ENCODE results near the gene GSTT2.
"Not testable (repeated sequence)": the region's sequence is repeated elsewhere in the genome, so short reads cannot be mapped to it uniquely, and the experiment has no call there.

GSTT2 gene

DNA sequence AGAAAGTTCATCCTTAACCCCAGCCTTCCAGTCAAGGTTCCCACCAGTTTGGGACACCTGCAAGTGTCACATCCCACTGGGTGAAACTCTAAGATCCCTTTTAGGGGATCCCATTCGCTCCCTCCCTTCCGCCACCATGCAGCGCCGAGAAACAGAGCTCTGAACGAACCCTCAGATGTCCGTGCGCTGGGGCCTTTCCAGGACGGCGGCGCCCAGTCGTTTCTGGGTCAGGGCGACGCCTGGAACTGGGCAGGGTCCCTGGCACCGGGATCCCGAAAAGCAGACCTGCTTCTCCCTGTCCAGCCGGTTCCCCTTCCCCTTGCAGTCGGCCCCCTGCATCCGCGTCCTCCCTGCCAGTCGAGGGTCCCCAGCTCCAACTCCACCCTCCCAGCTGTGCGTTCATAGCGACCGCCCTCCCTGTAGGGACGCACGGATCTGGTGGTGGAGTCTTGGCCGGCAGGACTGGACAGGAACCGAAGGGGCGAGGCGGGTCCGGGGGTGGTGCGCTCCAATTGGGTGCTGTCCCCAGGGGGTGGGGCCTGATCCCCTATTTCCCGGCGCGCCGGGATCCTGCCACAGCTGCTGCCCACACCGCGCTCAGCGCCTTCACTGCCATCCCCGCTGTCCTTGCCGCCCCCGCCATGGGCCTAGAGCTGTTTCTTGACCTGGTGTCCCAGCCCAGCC lies at the start of gene GSTT2:
GSTT2 (plus strand) TSS at position 578 of the 684 bp plus-strand sequence.
- DNase-seq: not testable (repeated sequence)

DNA sequence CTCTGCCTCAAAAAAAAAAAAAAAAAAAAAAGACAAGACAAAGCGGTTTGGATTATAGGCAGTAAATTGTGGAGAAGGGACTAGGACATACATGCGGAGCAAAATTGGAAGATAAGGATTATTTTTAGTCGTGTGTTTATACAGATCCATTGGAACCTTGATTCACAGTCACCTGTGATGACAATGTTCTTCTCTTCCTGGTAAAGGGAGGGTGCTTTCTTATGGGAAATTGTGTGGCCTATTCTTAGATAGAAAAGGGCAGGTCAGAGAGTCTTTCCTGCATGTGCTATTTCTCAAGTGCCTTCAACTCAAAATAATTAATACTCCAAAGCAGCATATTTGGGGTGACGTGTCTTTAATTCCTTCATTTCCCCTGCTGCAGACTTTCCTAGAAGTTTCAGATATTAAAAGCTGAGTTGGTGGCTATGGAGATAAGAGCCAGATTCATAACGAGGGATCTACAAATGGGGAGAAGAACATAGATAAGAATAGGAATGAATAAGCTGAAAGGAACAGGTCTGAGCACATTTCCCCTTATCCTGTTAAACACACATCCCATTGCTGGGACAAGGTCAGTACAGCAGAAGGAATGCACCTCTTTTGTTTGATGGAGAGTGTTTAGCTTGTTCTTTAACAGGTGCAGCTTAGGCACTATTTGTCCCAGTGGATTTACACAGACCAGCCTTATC lies 41.5 kb upstream of the GSTT2 start:
- DNase-seq: no peak

DNA sequence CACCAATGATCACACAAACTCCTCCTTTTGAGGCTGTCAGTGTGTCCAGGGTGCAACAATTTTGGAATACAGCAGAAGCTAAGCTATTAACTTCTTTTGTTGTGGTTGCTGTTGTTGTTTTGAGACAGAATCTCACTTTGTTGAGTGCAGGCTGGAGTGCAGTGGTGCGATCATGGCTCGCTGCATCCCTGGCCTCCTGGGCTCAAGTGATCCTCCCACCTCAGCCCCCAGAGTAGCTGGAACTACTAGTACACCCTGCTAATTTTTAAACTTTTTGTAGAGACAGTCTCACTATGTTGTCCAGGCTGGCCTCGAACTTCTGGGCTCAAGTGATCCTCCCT lies 40.9 kb upstream of the GSTT2 start:
- no peak for DNase-seq

DNA sequence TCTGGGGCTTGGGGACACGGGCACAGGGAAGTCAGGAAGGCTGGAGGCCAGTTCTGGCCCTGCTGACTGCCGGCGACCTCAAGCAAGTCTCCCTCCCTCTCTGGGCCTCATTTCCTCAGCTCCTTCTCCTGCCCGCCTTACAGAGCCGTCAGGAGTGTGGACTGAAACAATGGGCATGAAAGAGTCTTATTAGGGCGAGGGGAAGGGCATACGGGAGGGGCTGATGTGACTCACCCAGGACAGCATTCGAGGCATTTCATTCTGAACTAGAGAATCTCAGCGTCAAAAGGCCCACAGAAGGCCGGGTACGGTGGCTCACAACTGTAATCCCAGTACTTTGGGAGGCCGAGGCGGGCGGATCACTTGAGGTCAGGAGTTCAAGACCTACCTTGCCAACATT lies 39.8 kb upstream of the GSTT2 start:
- DNase-seq: not testable (repeated sequence)

DNA sequence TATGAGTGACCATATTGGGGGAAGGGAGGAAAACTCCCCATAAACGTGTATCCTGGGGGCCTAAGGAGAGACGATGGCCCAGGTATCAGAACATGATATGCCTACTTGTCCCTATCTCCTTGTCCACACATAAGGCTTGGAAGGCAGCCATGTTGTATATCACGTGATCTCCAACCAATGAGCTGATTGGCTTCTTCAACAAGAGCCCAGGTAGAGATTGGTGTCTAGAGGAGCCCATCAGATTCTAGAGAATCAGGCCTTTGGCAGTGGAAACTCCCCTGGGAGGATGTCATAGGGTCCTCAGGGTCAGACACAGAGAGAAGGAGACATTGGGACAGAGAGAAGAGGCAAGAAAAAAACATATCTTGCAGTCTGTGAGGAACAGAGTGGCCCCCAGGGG lies 32.5 kb upstream of the GSTT2 start:
- DNase-seq: not testable (repeated sequence)

DNA sequence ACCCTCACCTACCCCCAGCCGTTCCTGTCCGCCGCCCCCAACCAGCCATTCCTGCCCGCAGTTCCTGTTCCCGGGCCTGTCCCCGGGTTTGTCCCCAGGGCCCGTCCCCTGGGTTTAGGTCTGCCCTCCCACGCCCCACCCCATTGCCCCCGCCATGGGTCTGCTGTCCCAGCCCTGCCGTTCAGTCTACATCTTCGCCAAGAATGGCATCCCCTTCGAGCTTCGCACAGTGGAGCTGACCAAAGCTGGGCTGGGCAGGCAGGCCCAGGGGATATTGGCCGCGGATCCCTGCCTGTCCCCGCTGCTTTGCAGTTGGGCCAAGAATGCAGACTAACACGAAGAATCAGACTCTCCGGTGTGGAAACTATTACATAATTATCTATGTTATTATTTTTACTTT lies 30.2 kb upstream of the GSTT2 start:
- not testable (repeated sequence) for DNase-seq

DNA sequence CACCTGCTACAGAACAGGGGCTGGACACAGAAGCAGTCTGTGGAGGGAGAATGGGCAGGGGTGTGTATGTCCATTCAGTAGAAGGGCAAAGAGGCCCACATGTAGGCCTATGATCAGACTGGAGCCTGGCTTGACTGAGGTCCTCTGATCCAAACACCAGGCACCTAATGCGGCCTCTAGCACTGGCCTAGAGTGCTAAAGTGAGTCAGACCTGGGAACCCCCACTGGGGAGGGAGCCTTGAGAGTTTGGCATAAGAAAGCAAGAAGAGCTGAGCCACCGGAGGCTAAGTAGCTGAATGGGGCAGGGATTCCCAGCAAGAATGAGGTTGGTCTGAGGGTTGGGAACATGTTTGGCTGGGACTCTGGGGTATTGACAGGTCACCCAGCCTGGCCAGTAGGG lies 28.6 kb upstream of the GSTT2 start:
- not testable (repeated sequence) for DNase-seq

DNA sequence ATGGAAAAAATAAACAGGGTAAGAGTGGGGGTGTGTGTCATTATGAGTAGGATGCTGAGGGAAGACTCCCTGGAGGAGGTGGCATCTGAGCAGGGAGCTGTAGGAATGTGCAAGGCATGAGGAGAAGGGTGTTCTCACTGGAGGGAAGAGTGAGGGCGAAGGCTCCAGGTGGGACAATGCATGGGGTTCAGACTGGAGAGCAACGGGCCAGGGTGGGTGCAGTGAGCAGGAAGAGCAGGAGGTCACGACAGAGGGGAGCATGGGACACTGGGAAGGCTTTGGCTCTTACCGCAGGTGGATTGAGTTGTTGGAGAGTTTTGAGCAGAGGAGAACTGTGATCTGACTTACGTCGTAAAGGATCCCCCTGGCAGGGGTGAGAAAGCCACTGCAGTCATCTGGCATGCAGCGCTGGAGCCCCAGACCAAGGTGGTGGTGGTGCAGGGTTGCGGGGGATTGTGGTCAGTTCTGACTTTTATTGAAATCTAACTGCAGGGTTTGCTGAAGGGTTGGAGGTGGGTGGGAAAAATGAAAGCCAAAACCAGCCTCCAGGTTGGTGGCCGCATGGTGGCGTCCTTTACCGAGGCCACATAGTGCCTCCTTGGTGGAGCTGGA lies 27.0 kb upstream of the GSTT2 start:
- not testable (repeated sequence) for DNase-seq

DNA sequence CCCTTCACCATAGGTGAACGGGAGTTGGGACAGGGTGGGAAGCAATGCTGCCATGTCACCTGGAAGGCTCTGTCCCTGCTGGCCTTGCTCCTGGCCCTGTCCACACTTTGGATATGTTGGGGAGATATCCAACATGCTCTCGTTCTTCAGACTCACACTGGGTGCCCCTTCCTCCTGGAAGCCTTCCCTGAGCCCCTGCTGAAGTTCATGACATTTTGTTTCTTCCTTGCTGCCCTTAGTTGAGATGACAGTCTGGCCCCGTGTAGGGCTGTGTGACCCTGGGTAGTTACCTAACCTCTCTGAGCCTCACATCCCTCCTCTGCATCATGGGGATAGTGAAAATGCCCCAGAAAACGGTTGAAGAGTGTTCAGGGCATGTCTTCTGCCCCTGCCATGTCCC lies 26.4 kb upstream of the GSTT2 start:
- DNase-seq: not testable (repeated sequence)

DNA sequence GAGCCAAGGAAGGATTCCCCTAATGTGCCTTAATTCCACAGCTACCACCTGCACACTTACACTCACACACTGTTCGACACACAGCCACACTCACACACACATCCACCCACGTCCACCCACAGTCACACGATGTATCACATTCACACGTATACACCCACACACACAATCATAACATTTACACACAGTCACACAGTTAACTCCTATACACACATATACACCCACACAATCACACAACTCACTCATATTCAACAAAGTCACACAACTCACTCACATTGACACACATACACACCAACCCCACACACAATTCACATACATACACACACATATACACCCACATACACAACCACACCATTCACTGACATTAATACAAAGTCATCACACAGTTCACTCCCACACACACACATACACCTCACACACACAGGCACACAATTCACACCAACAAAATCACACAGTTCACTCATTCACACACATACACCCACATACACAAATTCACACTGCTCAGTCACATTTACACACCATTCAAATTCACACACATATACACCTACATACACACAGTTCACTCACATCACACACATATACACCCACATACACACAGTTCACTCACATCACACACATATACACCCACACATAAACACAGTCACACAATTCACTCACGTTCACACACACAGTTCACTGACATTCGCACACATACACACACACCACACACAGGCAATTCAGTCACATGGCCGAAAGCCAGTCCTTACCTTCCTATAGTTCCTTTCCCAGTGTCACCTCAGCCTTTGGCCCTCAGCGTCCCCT lies 25.5 kb upstream of the GSTT2 start:
- not testable (repeated sequence) for DNase-seq

DNA sequence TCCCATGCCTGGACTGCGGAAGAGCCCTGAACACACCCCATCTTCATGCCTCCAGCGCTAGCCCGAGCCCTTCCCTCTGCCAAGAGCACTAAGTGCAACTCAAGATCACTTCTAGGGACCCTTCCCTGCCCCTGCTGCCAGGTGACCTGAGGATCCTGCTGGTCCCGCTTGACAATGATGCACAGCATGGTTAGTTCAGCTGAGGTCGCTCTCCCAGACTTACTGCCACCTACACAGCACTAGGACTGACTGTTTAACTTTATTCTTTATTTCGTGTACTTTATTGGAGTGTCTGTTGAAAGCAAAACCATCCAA lies 25.0 kb upstream of the GSTT2 start:
- not testable (repeated sequence) for DNase-seq

DNA sequence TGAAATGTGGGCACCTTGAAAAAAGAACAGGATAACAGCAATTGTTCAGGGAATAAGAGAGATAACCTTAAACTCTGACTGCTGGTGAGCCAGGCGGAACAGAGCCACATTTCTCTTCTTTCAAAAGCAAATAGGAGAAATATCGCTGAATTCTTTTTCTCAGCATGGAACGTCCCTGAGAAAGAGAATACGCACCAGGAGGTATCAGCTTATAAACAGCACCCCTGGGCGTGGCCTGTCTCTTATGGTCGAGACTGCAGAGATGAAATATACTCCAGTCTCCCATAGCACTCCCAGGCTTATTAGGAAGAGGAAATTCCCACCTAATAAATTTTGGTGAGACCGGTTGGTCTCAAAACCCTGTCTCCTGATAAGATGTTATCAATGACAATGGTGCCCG lies 24.0 kb upstream of the GSTT2 start:
- DNase-seq: not testable (repeated sequence)

DNA sequence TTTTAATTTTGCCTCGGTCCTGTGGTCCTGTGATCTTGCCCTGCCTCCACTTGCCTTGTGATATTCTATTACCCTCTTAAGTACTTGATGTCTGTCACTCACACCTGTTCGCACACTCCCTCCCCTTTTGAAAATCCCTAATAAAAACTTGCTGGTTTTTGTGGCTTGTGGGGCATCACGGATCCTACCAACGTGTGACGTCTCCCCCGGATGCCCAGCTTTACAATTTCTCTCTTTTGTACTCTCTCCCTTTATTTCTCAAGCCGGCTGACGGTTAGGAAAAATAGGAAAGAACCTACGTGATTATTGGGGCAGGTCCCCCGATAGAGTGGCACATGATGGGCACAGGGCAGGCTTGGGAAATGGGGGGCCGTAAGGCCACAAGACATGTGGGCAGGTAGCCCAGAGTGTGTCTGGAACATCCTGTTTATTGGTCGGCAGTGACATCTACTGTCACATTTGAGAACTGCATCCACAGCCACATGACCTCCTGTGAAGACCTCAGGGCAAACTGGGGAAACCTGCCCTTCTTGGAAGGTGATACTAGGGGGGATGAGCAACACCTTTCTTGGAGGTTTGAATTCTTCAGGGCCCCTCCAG lies 23.5 kb upstream of the GSTT2 start:
- peak; percentile 80 for DNase-seq

DNA sequence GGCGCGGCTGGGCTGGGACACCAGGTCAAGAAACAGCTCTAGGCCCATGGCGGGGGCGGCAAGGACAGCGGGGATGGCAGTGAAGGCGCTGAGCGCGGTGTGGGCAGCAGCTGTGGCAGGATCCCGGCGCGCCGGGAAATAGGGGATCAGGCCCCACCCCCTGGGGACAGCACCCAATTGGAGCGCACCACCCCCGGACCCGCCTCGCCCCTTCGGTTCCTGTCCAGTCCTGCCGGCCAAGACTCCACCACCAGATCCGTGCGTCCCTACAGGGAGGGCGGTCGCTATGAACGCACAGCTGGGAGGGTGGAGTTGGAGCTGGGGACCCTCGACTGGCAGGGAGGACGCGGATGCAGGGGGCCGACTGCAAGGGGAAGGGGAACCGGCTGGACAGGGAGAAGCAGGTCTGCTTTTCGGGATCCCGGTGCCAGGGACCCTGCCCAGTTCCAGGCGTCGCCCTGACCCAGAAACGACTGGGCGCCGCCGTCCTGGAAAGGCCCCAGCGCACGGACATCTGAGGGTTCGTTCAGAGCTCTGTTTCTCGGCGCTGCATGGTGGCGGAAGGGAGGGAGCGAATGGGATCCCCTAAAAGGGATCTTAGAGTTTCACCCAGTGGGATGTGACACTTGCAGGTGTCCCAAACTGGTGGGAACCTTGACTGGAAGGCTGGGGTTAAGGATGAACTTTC lies 18.7 kb upstream of the GSTT2 start, which contains the start of gene GSTT2B:
GSTT2B (minus strand) TSS at position 112 of the 688 bp plus-strand sequence; CDS start at position 48, 64 bp downstream.
- not testable (repeated sequence) for DNase-seq

DNA sequence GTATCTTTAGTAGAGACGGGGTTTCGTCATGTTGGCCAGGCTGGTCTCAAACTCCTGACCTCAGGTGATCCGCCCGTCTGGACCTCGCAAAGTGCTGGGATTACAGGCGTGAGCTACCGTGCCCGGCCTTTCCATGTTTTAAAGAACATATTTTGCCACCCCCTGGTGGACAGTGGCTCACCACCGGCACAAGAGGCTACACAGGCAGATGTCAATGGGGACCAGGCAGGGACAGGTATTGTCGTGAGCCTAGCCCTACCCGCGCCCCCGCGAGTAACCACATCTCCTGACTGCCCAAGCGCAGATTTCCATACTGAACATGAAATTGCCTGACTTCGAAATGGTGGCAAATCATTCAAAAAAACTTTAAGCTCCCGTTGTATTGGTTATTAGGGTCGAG lies 13.8 kb upstream of the GSTT2 start:
- DNase-seq: not testable (repeated sequence)

DNA sequence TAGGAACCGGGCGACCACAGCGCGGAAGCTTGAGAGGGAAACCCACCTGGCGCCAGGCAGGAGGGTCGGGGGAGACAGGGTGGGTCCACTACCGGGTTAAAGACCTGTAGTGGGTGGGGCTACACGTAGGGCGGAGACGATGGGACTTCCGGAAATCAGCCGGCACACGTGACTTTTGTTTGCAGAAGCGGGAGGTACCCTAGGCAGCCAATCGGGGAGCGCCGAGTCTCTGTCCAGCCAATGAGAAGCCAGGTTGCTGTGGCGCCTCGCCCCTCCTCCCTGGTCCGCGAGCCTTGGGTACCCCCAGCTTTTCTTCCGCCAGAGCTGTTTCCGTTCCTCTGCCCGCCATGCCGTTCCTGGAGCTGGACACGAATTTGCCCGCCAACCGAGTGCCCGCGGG lies 13.4 kb upstream of the GSTT2 start, which contains the start of gene DDTL:
DDTL (plus strand) TSS at position 321 of the 400 bp plus-strand sequence; CDS start at position 348, 27 bp downstream.
- DNase-seq: not testable (repeated sequence)

DNA sequence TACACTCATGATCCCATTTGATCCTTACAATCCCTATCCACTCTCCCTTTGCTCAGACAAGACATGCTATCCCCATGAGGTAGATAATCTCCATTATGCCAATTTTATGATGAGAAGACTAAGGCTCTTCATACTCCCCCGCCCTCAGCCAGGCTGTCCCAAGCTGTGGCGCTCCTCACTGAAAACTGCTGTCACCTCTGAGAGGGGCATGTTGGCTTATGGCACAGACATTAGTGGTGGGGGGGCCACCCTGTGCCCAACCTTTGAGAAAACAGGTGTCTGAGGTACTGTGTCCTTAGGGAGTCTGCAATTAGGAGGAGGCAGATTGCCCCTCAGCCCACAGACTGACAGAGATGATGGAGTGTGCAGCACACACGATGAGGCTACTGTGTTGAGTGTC lies 10.9 kb upstream of the GSTT2 start:
- no peak for DNase-seq

DNA sequence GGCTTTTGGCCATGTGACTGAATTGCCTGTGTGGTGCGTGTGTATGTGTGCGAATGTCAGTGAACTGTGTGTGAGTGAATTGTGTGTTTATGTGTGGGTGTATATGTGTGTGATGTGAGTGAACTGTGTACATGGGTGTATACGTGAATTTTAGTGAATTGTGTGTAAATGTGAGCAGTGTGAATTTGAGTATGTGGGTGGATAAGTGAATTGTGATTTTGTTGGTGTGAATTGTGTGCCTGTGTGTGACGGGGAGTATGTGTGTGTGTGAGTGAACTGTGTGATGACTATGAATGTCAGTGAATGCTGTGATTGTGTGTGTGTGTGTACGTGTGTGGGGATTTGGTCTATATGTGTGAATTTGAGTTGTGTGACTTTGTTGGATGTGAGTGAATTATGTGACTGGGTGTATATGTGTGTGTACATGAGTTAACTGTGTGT lies 9.7 kb upstream of the GSTT2 start:
- DNase-seq: no peak

DNA sequence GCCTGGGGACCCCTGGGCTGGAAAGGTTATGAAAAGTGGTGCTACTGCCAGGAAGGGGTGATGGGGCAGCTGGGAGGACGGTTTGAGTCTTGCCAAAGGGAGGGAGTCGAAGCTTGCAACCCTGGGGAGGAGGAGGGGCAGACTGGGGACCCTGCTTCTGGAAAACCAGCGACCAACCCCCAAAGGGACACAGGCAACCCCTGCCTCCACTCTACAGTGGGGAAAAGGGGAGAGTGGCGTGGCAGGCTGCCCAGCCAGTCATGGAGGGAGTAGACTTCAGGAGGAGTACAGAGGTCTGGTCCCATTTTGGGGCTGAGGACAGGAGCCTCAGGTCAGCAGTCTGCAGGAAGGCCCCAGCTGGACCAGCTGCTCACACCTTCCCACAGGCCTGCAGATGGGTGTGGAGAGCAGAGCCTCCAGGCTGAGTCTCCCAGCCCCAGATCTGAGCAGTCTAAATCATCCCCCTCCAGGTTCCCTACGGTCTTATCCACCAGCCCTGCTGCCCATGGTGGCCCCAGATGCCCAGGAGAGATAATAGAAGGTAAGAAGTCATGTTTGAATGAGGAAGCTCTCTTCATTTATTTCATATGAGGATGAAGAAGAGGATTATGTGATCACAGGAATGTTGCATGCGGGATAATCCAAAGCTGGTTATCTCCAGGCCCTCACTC lies 9.0 kb upstream of the GSTT2 start:
- DNase-seq: no peak

DNA sequence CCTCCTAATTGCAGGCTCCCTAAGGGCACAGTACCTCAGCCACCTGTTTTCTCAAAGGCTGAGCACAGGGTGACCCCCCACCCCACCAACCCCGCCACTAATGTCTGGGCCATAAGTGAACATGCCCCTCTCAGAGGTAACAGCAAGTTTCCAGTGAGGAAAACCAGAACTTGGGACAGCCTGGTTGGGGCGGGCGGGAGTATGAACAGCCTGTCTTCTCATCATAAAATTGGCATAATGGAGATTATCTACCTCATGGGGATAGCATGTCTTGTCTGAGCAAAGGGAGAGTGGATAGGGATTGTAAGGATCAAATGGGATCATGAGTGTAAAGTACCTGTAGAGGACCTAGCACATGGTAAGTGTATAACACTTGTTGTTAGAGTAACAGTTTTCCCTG lies 8.0 kb upstream of the GSTT2 start:
- DNase-seq: not testable (repeated sequence)

DNA sequence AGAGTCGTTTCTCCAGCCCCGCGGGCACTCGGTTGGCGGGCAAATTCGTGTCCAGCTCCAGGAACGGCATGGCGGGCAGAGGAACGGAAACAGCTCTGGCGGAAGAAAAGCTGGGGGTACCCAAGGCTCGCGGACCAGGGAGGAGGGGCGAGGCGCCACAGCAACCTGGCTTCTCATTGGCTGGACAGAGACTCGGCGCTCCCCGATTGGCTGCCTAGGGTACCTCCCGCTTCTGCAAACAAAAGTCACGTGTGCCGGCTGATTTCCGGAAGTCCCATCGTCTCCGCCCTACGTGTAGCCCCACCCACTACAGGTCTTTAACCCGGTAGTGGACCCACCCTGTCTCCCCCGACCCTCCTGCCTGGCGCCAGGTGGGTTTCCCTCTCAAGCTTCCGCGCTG lies 5.6 kb upstream of the GSTT2 start, which contains the start of gene DDT:
DDT (minus strand) TSS at position 97 of the 400 bp plus-strand sequence; CDS start at position 70, 27 bp downstream.
- not testable (repeated sequence) for DNase-seq
